Panc1 (cell line): ENCODE results near the gene PPP2R2B. TPM values are rescaled to one million over a fixed set of nuclear protein-coding genes. Genes with fewer than 3 reads are reported as not detected.

Source experiments
- ATAC-seq: fragments of 200-7000 bp; cut with Tn5 transposase; 2 replicates; pipeline ENCODE4 v1.9.1; 2020; ENCODE audit warnings: mild to moderate bottlenecking, moderate library complexity
- BruUV-seq: library from RNA; stranded (reverse); fragments of 400-500 nt; replicated peaks from 2 replicates; lab custom pipeline; 2021; lab: Mats Ljungman, UMichigan
- CTCF ChIA-PET: fragments of 300-600 bp; sonication (Branson Sonifier 250); formaldehyde crosslinking; loops from one replicate; lab custom pipeline; 2022; ENCODE audit warnings: antibody characterized with exemption; lab: Charles Lee
- POLR2A ChIA-PET: fragments of 300-600 bp; sonication (Branson Sonifier 250); formaldehyde crosslinking; loops from one replicate; lab custom pipeline; 2022; ENCODE audit warnings: antibody characterized with exemption; lab: Charles Lee
- DNase-seq: peaks from one replicate; pipeline ENCODE4 v3.0.0-alpha.2; 2010; ENCODE audit warnings: low read depth, low spot score
- H3K27ac ChIP-seq: 2 replicates; pipeline ENCODE4 v1.5.1; 2011; ENCODE audit warnings: mild to moderate bottlenecking, low read length, inconsistent platforms
- H3K27me3 ChIP-seq: fragments of 200-500 bp; sonication (Bioruptor generic); 2 replicates; pipeline ENCODE4 v1.6.0; 2014; ENCODE audit warnings: low read length, inconsistent platforms; ENCODE audit not compliant: control insufficient read depth, insufficient read depth
- H3K36me3 ChIP-seq: fragments of 200-500 bp; sonication (Bioruptor generic); 2 replicates; pipeline ENCODE4 v1.5.1; 2014; ENCODE audit warnings: inconsistent platforms, mild to moderate bottlenecking, low read length, moderate library complexity; ENCODE audit not compliant: control insufficient read depth, insufficient read depth
- H3K4me1 ChIP-seq: 2 replicates; pipeline ENCODE4 v1.5.1; 2011; ENCODE audit warnings: inconsistent platforms, mild to moderate bottlenecking, low read length, moderate library complexity; ENCODE audit not compliant: control insufficient read depth, insufficient read depth
- H3K4me3 ChIP-seq, 2 experiments: 2 replicates each; pipeline ENCODE4 v1.5.1; 2011 to 2012; ENCODE audit warnings: low read depth in 2 of 2, low read length in 2 of 2, mild to moderate bottlenecking in 2 of 2, inconsistent platforms in 1 of 2, moderate library complexity in 1 of 2
- H3K9me3 ChIP-seq: fragments of 200-500 bp; sonication (Bioruptor generic); 2 replicates; pipeline ENCODE4 v1.5.1; 2014; ENCODE audit warnings: low read depth, mild to moderate bottlenecking, inconsistent platforms, low read length, moderate library complexity; ENCODE audit not compliant: control insufficient read depth, insufficient read depth
- POLR2AphosphoS5 ChIP-seq: IDR thresholded peaks from 2 replicates; pipeline ENCODE4 v1.6.1; 2012; ENCODE audit warnings: mild to moderate bottlenecking, low read depth, low read length, moderate library complexity
- SIN3A ChIP-seq: IDR thresholded peaks from 2 replicates; pipeline ENCODE4 v1.6.1; 2012; ENCODE audit warnings: low read depth, mild to moderate bottlenecking, low read length, moderate library complexity, borderline replicate concordance; ENCODE audit not compliant: insufficient read depth
- TCF7L2 ChIP-seq: IDR thresholded peaks from 2 replicates; pipeline ENCODE4 v1.6.1; 2011; ENCODE audit warnings: mild to moderate bottlenecking, low read depth, low read length, inconsistent platforms
- in situ Hi-C: cut with HindIII; loops from 2 replicates; pipeline ENCODE4 v1.10.0; 2016; ENCODE audit warnings: low sequenced_read_pairs, low pct_unique_long_range_greater_than_20kb
- intact Hi-C: fragments of 100-400 bp; cut with micrococcal nuclease; formaldehyde crosslinking; loops from one replicate; pipeline ENCODE4 v1.10.0; 2022; ENCODE audit not compliant: unreplicated experiment
- total RNA-seq: library from RNA; stranded (reverse); gene quantifications from one replicate; pipeline ENCODE4 v1.2.1, GENCODE V29; 2021; ENCODE audit not compliant: unreplicated experiment
- TF ChIP-seq, protein P1 (sequence below): fragments of 450-650 bp; IDR thresholded peaks from 2 replicates; pipeline ENCODE4 v1.5.1; 2017; ENCODE audit warnings: mild to moderate bottlenecking
- TF ChIP-seq, protein P2 (sequence below), 2 experiments: IDR thresholded peaks; 2 replicates each; pipeline ENCODE4 v1.6.1; 2011 to 2012; ENCODE audit warnings: low read depth in 2 of 2, control low read depth in 1 of 2, low read length in 1 of 2, mild to moderate bottlenecking in 1 of 2, moderate library complexity in 1 of 2; ENCODE audit not compliant: insufficient read depth in 1 of 2

The PPP2R2B gene
- total RNA-seq, 1 experiment from 2014 or later, result 8.8 TPM

DNA sequence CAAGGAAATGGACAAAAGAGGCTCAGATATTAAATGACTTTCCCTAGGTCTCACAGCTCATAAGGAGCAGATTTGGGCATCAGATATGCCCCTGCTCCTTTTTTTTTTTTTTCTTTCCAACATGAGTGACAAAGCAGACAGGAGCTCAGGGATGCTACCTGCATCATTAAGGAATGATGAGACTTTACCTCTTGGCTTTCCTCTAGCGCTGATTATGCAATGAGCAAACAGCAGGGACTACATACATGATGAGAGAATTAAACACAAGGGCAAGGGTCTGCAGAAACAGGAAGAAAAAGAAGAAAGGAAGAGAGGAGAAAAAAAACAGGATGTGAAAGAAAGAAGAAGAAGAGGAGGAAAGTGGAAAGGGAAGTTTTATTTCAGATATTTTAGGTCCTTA is 179.9 kb downstream of the PPP2R2B start:
- Histone ChIP-seq H3K4me1 (no peaks in the 10 kb centered on the region), H3K27ac (no peak overlapping the region), H3K9me3 (no peaks in the 10 kb centered on the region), H3K4me3 (no peak overlapping the region), H3K27me3 (no peaks in the 10 kb centered on the region), H3K36me3 (no peaks in the 10 kb centered on the region)
- ATAC-seq, result no peak
- BruUV-seq, result no TSS peak
- ChIA-PET POLR2A (no interaction called here), CTCF (no interaction called here)
- in situ Hi-C loops (no loop called here), intact Hi-C loops (no loop called here)
- TF ChIP-seq TCF7L2 (no peak), POLR2AphosphoS5 (no peak), SIN3A (no peak)
- DNase-seq, result no peak

DNA sequence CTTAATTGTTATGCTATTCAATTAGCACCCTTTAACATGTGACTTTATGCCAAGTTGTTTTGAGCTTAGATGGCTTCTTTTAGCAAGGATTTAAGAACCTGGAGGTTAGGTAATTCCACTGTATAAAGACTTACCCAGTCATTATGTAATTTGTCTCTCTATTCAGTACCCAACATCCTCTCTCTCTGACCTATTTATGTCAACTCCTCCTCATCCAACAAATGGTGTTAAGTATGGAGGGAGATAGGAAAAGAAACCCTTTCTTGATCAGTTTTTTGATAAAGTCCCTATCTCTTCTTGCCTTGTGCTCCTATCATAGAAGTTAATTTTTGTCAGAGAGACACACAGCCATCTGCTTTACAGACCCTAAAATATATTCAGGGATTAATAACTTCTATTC is 181.3 kb downstream of the PPP2R2B start:
- ChIA-PET POLR2A (no interaction called here), CTCF (no interaction called here)
- Histone ChIP-seq H3K9me3 (no peaks in the 10 kb centered on the region), H3K27ac (no peak overlapping the region), H3K4me1 (no peaks in the 10 kb centered on the region), H3K36me3 (no peaks in the 10 kb centered on the region), H3K27me3 (no peaks in the 10 kb centered on the region), H3K4me3 (no peak overlapping the region)
- BruUV-seq, result no TSS peak
- ATAC-seq, result no peak
- in situ Hi-C loops, result no loop called here
- no peak for TF ChIP-seq POLR2AphosphoS5
- DNase-seq, result no peak
- intact Hi-C loops, result no loop called here

DNA sequence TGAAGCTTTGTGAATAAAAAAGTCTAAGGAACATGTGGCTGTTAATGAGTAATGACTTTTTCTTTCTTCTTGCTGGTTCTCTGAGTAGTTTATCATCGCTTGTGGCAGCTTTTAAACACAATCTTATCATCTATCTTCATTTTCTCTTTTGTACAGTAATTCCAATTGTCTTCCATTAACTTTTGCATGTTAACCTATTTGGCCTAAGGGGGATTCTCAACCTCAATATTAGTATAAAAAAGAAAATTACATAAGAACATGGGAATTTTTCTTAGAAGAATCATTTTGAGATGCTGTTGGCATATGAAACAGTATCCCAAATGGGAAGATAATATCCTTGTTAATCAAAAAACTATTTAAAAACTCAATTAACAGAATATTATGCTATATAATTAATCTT is 182.9 kb downstream of the PPP2R2B start:
- ChIA-PET CTCF (no interaction called here), POLR2A (no interaction called here)
- Histone ChIP-seq H3K36me3 (no peaks in the 10 kb centered on the region), H3K27me3 (no peaks in the 10 kb centered on the region), H3K4me3 (no peak overlapping the region), H3K4me1 (no peaks in the 10 kb centered on the region), H3K9me3 (no peaks in the 10 kb centered on the region), H3K27ac (no peak overlapping the region)
- BruUV-seq, result no TSS peak
- in situ Hi-C loops (no loop called here), intact Hi-C loops (no loop called here)
- DNase-seq, result no peak
- TF ChIP-seq, protein P1, sequence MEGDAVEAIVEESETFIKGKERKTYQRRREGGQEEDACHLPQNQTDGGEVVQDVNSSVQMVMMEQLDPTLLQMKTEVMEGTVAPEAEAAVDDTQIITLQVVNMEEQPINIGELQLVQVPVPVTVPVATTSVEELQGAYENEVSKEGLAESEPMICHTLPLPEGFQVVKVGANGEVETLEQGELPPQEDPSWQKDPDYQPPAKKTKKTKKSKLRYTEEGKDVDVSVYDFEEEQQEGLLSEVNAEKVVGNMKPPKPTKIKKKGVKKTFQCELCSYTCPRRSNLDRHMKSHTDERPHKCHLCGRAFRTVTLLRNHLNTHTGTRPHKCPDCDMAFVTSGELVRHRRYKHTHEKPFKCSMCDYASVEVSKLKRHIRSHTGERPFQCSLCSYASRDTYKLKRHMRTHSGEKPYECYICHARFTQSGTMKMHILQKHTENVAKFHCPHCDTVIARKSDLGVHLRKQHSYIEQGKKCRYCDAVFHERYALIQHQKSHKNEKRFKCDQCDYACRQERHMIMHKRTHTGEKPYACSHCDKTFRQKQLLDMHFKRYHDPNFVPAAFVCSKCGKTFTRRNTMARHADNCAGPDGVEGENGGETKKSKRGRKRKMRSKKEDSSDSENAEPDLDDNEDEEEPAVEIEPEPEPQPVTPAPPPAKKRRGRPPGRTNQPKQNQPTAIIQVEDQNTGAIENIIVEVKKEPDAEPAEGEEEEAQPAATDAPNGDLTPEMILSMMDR, result no peak
- ATAC-seq, result no peak

DNA sequence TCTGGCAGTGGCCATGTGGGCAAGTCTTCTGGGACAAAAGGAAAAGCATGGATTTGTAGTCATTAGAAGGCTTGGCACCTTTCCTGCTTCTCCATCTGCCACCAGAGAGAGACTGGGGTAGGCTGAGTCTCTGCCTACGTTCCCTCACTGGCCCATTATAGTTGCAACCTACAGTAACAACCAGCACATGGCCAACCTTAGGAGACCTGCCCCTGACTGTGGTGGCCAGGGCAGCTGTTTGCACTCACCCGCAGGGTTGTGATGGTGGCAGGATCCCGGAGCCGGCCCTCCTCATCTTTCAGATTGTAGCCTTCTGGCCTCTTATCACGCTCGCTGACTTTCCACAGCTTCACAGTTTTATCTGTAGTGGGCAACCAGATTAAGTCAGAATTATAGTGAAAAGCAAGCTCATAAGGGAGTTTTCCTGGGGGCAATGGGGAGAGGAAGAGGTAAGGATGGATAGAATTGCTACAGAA is 187.6 kb downstream of the PPP2R2B start:
- no peaks in the 10 kb centered on the region for H3K4me1 ChIP-seq
- in situ Hi-C loops, result no loop called here
- no peaks in the 10 kb centered on the region; the same call in 1 of the 2 replicates for H3K27me3 ChIP-seq
- no peak for ATAC-seq
- H3K4me3 ChIP-seq, result no peak overlapping the region
- H3K27ac ChIP-seq, result no peak overlapping the region
- no TSS peak for BruUV-seq
- no peak for TF ChIP-seq TCF7L2
- TF ChIP-seq, protein P2, sequence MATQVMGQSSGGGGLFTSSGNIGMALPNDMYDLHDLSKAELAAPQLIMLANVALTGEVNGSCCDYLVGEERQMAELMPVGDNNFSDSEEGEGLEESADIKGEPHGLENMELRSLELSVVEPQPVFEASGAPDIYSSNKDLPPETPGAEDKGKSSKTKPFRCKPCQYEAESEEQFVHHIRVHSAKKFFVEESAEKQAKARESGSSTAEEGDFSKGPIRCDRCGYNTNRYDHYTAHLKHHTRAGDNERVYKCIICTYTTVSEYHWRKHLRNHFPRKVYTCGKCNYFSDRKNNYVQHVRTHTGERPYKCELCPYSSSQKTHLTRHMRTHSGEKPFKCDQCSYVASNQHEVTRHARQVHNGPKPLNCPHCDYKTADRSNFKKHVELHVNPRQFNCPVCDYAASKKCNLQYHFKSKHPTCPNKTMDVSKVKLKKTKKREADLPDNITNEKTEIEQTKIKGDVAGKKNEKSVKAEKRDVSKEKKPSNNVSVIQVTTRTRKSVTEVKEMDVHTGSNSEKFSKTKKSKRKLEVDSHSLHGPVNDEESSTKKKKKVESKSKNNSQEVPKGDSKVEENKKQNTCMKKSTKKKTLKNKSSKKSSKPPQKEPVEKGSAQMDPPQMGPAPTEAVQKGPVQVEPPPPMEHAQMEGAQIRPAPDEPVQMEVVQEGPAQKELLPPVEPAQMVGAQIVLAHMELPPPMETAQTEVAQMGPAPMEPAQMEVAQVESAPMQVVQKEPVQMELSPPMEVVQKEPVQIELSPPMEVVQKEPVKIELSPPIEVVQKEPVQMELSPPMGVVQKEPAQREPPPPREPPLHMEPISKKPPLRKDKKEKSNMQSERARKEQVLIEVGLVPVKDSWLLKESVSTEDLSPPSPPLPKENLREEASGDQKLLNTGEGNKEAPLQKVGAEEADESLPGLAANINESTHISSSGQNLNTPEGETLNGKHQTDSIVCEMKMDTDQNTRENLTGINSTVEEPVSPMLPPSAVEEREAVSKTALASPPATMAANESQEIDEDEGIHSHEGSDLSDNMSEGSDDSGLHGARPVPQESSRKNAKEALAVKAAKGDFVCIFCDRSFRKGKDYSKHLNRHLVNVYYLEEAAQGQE (IDR thresholded peaks at IDR 0.05; ENCODE audit: insufficient read depth in 1 of 2, low read depth in 2 of 2, low read length in 1 of 2), result no peak
- no peak for TF ChIP-seq SIN3A
- TF ChIP-seq, protein P1, result no peak
- no peak for TF ChIP-seq POLR2AphosphoS5
- ChIA-PET CTCF (no interaction called here), POLR2A (no interaction called here)
- H3K9me3 ChIP-seq, result no peaks in the 10 kb centered on the region
- DNase-seq, result no peak
- no peaks in the 10 kb centered on the region for H3K36me3 ChIP-seq
- intact Hi-C loops, result no loop called here
